ENCODE measurements around the gene MIER2. TPM values are rescaled to one million over a fixed set of nuclear protein-coding genes. Genes with fewer than 3 reads are reported as not detected.

The MIER2 gene
- total and polyA plus RNA-seq, 4 donors = 2.7 to 4.1 (median 3.7) TPM

- Histone ChIP-seq H3K27ac (ENCODE audit: low read depth in 1 of 2, low read length in 2 of 2) (no peak overlapping the region), H3K4me1 (ENCODE audit: control insufficient read depth in 4 of 4, insufficient read depth in 4 of 4, low read length in 3 of 4) (peaks cover 0 to 2% (median 0%) of the 10 kb centered on the region in 4 donors), H3K9me3 (ENCODE audit: control insufficient read depth in 4 of 4, low read length in 3 of 4) (no peaks in the 10 kb centered on the region), H3K36me3 (ENCODE audit: control insufficient read depth in 4 of 4, insufficient read depth in 3 of 4, low read depth in 1 of 4, low read length in 3 of 4) (no peaks in the 10 kb centered on the region), H3K9ac (ENCODE audit: low read depth in 1 of 2, low read length in 2 of 2) (no peak overlapping the region), H3K4me3 (ENCODE audit: low read depth in 1 of 3, low read length in 3 of 3) (no peak overlapping the region), H3K27me3 (ENCODE audit: control insufficient read depth in 4 of 4, insufficient read depth in 4 of 4, low read length in 3 of 4) (peaks cover 0 to 12% (median 3%) of the 10 kb centered on the region in 4 donors)
- no peak for TF ChIP-seq EGR1 (IDR thresholded peaks at IDR 0.05; ENCODE audit: low read depth in 2 of 2)
- TF ChIP-seq RAD21 (IDR thresholded peaks at IDR 0.05) = no peak
- no peak for TF ChIP-seq FOXA2 (IDR thresholded peaks at IDR 0.05)
- no peak for TF ChIP-seq GABPA (IDR thresholded peaks at IDR 0.05 in 1 of 2, conservative IDR thresholded peaks at IDR 0.05 in 1 of 2)
- no peak for TF ChIP-seq REST (IDR thresholded peaks at IDR 0.05)
- no peak for TF ChIP-seq FOXA1 (IDR thresholded peaks at IDR 0.05)
- TF ChIP-seq JUND (IDR thresholded peaks at IDR 0.05) = no peak
- TF ChIP-seq TAF1 (conservative IDR thresholded peaks at IDR 0.05) = no peak
- TF ChIP-seq HNF4G (IDR thresholded peaks at IDR 0.05) = no peak
- TF ChIP-seq NR2F2 (IDR thresholded peaks at IDR 0.05) = no peak
- WGBS = 74% methylated on average over 24 of the region's 24 CpGs
- no peak for DNase-seq (ENCODE audit: low spot score)
These were observed 29.0 kb upstream of the MIER2 start for GRCh38 chr19:373391-374182.

GRCh38 chr19:372306-372890 lies 27.8 kb upstream of the MIER2 start:
- Histone ChIP-seq H3K27me3 (ENCODE audit: control insufficient read depth in 4 of 4, insufficient read depth in 4 of 4, low read length in 3 of 4) (peaks cover 0 to 12% (median 3%) of the 10 kb centered on the region in 4 donors), H3K4me3 (ENCODE audit: low read depth in 1 of 3, low read length in 3 of 3) (no peak overlapping the region)
- 63% methylated on average over 14 of the region's 14 CpGs for WGBS

More at GRCh38 chr19:372306-372890, 27.8 kb upstream of the MIER2 start:
- TF ChIP-seq, protein P1, sequence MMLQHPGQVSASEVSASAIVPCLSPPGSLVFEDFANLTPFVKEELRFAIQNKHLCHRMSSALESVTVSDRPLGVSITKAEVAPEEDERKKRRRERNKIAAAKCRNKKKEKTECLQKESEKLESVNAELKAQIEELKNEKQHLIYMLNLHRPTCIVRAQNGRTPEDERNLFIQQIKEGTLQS (IDR thresholded peaks at IDR 0.05) = no peak
- TF ChIP-seq CTCF (IDR thresholded peaks at IDR 0.05; ENCODE audit: low read depth, low read length, missing input control) (no peak), TAF1 (conservative IDR thresholded peaks at IDR 0.05) (no peak), REST (IDR thresholded peaks at IDR 0.05) (no peak), ZBTB33 (IDR thresholded peaks at IDR 0.05) (no peak), HNF4A (conservative IDR thresholded peaks at IDR 0.05) (no peak), RAD21 (IDR thresholded peaks at IDR 0.05) (no peak), EGR1 (IDR thresholded peaks at IDR 0.05; ENCODE audit: low read depth in 2 of 2) (no peak), FOXA1 (IDR thresholded peaks at IDR 0.05) (no peak), NR2F2 (IDR thresholded peaks at IDR 0.05) (no peak), GABPA (IDR thresholded peaks at IDR 0.05 in 1 of 2, conservative IDR thresholded peaks at IDR 0.05 in 1 of 2) (no peak), RXRA (IDR thresholded peaks at IDR 0.05) (no peak), JUND (IDR thresholded peaks at IDR 0.05) (no peak), YY1 (IDR thresholded peaks at IDR 0.05) (no peak)
- TF ChIP-seq, protein P2, sequence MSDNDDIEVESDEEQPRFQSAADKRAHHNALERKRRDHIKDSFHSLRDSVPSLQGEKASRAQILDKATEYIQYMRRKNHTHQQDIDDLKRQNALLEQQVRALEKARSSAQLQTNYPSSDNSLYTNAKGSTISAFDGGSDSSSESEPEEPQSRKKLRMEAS (IDR thresholded peaks at IDR 0.05) = no peak
- Histone ChIP-seq H3K4me1 (ENCODE audit: control insufficient read depth in 4 of 4, insufficient read depth in 4 of 4, low read length in 3 of 4) (no peaks in the 10 kb centered on the region), H3K9ac (ENCODE audit: low read depth in 1 of 2, low read length in 2 of 2) (no peak overlapping the region), H3K27ac (ENCODE audit: low read depth in 1 of 2, low read length in 2 of 2) (no peak overlapping the region), H3K36me3 (ENCODE audit: control insufficient read depth in 4 of 4, insufficient read depth in 3 of 4, low read depth in 1 of 4, low read length in 3 of 4) (no peaks in the 10 kb centered on the region), H3K9me3 (ENCODE audit: control insufficient read depth in 4 of 4, low read length in 3 of 4) (no peaks in the 10 kb centered on the region)
- no peak for DNase-seq (ENCODE audit: low spot score)

Data from liver (tissue), 9 donors.